ENCODE data around the gene SNED1.

SNED1 gene

DNA sequence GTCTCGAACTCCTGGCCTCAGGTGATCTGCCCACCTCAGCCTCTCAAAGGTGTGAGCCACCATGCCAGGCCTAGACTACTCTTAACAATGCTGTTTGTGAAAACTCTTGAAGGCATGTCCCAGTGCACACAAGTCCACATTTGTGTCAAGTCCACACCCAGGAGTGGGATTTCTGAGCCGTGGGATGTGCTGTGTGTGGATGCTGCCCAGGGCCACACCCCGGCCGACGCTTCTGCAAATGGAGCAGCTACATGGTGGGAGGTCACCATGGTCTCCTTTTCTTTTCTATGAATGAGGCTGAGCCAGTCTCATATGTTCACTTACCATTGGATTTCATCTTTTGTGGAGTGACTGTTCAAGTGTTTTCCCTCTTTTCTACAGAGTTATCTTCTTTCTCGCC, 15.8 kb downstream of the SNED1 start:
- TF ChIP-seq, protein P1, sequence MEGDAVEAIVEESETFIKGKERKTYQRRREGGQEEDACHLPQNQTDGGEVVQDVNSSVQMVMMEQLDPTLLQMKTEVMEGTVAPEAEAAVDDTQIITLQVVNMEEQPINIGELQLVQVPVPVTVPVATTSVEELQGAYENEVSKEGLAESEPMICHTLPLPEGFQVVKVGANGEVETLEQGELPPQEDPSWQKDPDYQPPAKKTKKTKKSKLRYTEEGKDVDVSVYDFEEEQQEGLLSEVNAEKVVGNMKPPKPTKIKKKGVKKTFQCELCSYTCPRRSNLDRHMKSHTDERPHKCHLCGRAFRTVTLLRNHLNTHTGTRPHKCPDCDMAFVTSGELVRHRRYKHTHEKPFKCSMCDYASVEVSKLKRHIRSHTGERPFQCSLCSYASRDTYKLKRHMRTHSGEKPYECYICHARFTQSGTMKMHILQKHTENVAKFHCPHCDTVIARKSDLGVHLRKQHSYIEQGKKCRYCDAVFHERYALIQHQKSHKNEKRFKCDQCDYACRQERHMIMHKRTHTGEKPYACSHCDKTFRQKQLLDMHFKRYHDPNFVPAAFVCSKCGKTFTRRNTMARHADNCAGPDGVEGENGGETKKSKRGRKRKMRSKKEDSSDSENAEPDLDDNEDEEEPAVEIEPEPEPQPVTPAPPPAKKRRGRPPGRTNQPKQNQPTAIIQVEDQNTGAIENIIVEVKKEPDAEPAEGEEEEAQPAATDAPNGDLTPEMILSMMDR (conservative IDR thresholded peaks at IDR 0.05), result no peak
- H3K27ac ChIP-seq, result no peak overlapping the region

DNA sequence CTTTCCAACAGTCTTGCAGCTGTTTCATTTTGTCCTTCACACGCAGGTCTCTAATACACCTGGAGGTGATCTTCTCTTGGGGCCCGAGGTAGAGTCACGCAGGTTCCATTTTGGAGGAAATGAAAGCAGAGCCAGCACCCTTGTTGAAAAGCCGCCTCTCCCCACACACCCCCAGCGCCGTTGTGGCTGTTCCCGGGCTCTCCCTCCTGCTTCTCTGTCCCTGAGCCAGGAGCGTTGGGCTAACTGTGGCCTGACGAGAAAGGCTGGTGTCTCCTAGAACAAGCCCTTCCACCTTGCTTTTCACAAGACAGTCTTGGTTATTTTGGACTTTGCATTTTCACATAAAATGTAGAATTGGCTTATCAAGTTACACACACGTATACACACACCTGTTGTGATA, 16.3 kb downstream of the SNED1 start:
- TF ChIP-seq, protein P1 (conservative IDR thresholded peaks at IDR 0.05), result no peak
- no peak overlapping the region for H3K27ac ChIP-seq

DNA sequence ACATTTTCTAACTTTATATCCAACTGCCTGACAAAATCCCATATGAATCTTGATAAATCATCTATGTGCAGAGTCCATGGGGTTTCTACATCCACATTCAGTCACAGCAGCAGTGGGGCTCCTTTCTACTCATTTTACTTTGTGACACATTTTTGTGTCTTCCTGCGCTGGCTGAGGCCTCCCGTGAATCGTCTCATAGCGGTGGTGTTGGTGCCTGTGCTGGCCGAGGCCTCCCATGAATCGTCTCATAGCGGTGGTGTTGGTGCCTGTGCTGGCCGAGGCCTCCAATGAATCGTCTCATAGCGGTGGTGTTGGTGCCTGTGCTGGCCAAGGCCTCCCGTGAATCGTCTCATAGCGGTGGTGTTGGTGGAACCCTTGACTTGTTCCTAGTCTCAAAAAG, 17.0 kb downstream of the SNED1 start:
- H3K27ac ChIP-seq, result no peak overlapping the region
- TF ChIP-seq, protein P1 (conservative IDR thresholded peaks at IDR 0.05), result no peak

DNA sequence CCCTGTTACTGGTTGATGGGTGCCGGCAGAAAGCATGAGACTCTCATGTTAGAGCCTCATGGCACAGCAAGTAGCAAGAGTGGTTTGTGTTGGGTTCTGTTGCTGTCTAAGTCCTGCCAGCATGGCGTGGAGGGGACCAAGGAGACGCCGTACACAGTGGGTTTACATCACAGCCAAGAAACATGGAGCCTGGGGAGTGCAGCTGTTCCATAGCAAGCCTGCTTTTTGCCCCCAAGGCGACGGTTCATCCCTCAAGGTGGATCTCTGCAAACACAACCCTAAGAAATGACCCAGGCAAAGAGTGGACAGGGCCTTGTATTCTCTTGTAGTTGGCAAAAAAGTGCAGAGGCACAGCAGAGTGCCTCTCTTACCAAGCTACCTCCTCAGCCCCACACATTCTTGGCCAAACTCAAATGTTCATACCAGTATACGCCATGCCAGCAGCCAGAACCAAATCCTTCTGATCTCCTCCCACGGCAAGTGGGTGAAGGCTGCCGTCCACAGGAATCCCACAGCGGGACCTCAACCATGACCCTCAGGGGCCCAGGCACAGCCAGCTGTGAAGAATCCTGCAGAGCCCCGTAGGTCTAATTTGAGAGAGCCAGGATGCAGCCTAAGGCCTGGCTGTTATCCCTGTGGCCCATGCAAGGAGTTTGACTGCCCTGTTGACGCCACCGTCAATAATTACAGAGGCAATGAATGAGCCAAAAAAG, 19.0 kb downstream of the SNED1 start:
- no peak overlapping the region for H3K27ac ChIP-seq
- TF ChIP-seq, protein P1 (conservative IDR thresholded peaks at IDR 0.05), result no peak

- TF ChIP-seq, protein P1 (conservative IDR thresholded peaks at IDR 0.05), result no peak
- no peak overlapping the region for H3K27ac ChIP-seq
Observed at GRCh38 chr2:241018051-241018891, 19.9 kb downstream of the SNED1 start.

- TF ChIP-seq, protein P1 (conservative IDR thresholded peaks at IDR 0.05), result no peak
- H3K27ac ChIP-seq, result no peak overlapping the region
Observed at GRCh38 chr2:241019441-241020139, 21.2 kb downstream of the SNED1 start.

- TF ChIP-seq, protein P1 (conservative IDR thresholded peaks at IDR 0.05), result no peak
- no peak overlapping the region for H3K27ac ChIP-seq
Observed at GRCh38 chr2:241020201-241020600, 21.8 kb downstream of the SNED1 start.
